ENCODE results near the gene ZNF341. TPM values are rescaled to one million over a fixed set of nuclear protein-coding genes. Genes with fewer than 3 reads are reported as not detected.
A peak's percentile ranks its signal among the peaks of the same experiment; 100 is the strongest.

Gene ZNF341
- total and polyA plus RNA-seq, 9 of the 15 experiments (the other 6 are each of a cell fraction or from before 2014, with no cell fraction given): 0.08 to 2.6 (median 1.0) TPM

DNA sequence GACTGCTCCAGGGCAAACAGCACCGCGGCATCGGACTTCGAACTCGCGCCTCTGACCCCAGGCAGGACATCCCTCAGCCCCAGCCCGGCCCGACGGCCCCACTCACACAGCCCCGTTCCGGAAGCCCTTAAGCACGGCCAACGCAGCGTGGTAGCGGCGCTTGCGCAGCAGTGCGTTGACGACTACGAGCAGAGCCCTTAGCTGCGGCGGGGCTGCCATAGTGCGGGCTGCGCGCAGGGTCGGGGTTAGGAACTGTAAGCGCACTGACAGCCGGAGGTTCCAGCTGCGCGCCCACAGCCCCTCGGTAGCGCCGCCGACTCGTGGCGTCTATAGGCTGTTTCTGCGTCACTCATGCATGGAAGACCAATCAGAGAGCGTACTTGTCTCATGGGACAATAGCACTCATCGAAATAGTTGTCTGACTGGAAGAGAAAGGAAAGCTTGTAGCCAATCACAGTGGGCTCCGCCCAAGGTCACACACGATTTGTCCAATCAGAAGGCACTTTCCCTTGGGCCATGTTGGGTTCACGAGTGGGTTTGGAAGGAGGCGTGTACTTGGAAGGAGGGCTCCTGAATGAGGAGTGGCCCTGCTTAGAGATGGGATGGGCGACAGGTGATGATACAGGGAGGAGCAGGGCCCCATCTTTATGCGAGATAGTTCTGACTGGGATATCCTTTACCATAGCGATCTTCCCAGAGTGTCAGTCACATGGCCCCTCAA lies 11.6 kb upstream of the ZNF341 start, which contains the start of gene PXMP4 (continued):
- TF ChIP-seq, protein P1, sequence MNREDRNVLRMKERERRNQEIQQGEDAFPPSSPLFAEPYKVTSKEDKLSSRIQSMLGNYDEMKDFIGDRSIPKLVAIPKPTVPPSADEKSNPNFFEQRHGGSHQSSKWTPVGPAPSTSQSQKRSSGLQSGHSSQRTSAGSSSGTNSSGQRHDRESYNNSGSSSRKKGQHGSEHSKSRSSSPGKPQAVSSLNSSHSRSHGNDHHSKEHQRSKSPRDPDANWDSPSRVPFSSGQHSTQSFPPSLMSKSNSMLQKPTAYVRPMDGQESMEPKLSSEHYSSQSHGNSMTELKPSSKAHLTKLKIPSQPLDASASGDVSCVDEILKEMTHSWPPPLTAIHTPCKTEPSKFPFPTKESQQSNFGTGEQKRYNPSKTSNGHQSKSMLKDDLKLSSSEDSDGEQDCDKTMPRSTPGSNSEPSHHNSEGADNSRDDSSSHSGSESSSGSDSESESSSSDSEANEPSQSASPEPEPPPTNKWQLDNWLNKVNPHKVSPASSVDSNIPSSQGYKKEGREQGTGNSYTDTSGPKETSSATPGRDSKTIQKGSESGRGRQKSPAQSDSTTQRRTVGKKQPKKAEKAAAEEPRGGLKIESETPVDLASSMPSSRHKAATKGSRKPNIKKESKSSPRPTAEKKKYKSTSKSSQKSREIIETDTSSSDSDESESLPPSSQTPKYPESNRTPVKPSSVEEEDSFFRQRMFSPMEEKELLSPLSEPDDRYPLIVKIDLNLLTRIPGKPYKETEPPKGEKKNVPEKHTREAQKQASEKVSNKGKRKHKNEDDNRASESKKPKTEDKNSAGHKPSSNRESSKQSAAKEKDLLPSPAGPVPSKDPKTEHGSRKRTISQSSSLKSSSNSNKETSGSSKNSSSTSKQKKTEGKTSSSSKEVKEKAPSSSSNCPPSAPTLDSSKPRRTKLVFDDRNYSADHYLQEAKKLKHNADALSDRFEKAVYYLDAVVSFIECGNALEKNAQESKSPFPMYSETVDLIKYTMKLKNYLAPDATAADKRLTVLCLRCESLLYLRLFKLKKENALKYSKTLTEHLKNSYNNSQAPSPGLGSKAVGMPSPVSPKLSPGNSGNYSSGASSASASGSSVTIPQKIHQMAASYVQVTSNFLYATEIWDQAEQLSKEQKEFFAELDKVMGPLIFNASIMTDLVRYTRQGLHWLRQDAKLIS (CRISPR knock-in tag; IDR thresholded peaks at IDR 0.05): 0 out of 2 replicates have a peak, but pooled peaks have one; percentile 23
- TF ChIP-seq, protein P2, sequence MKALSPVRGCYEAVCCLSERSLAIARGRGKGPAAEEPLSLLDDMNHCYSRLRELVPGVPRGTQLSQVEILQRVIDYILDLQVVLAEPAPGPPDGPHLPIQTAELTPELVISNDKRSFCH (CRISPR knock-in tag; IDR thresholded peaks at IDR 0.05): no peak
- TF ChIP-seq, protein P2 (tag; IDR thresholded peaks at IDR 0.05): no peak
- TF ChIP-seq, protein P3, sequence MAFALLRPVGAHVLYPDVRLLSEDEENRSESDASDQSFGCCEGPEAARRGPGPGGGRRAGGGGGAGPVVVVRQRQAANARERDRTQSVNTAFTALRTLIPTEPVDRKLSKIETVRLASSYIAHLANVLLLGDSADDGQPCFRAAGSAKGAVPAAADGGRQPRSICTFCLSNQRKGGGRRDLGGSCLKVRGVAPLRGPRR (CRISPR knock-in tag; IDR thresholded peaks at IDR 0.05): no peak
- no peak for TF ChIP-seq ESRRB (CRISPR knock-in tag; IDR thresholded peaks at IDR 0.05; ENCODE audit: borderline replicate concordance)
- peak; percentile 86 for TF ChIP-seq POLR2G (IDR thresholded peaks at IDR 0.05; ENCODE audit: low read depth, low read length)
- TF ChIP-seq DDX20 (tag; IDR thresholded peaks at IDR 0.05; ENCODE audit: low read depth): no peak
- TF ChIP-seq, protein P4, sequence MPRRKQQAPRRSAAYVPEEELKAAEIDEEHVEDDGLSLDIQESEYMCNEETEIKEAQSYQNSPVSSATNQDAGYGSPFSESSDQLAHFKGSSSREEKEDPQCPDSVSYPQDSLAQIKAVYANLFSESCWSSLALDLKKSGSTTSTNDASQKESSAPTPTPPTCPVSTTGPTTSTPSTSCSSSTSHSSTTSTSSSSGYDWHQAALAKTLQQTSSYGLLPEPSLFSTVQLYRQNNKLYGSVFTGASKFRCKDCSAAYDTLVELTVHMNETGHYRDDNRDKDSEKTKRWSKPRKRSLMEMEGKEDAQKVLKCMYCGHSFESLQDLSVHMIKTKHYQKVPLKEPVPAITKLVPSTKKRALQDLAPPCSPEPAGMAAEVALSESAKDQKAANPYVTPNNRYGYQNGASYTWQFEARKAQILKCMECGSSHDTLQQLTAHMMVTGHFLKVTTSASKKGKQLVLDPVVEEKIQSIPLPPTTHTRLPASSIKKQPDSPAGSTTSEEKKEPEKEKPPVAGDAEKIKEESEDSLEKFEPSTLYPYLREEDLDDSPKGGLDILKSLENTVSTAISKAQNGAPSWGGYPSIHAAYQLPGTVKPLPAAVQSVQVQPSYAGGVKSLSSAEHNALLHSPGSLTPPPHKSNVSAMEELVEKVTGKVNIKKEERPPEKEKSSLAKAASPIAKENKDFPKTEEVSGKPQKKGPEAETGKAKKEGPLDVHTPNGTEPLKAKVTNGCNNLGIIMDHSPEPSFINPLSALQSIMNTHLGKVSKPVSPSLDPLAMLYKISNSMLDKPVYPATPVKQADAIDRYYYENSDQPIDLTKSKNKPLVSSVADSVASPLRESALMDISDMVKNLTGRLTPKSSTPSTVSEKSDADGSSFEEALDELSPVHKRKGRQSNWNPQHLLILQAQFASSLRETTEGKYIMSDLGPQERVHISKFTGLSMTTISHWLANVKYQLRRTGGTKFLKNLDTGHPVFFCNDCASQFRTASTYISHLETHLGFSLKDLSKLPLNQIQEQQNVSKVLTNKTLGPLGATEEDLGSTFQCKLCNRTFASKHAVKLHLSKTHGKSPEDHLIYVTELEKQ (CRISPR knock-in tag; IDR thresholded peaks at IDR 0.05): no peak
- TF ChIP-seq PTRF (tag; IDR thresholded peaks at IDR 0.05): 0 out of 2 replicates have a peak, but pooled peaks have one; percentile 25
- TF ChIP-seq ZNF444 (CRISPR knock-in tag; IDR thresholded peaks at IDR 0.05): no peak
- TF ChIP-seq ZNF77 (CRISPR knock-in tag; IDR thresholded peaks at IDR 0.05): no peak
- no peak for TF ChIP-seq TAL1 (IDR thresholded peaks at IDR 0.05)
- no peak for TF ChIP-seq ZNF584 (CRISPR knock-in tag; IDR thresholded peaks at IDR 0.05; ENCODE audit: low read depth)
- no peak for TF ChIP-seq ELF4 (CRISPR knock-in tag; IDR thresholded peaks at IDR 0.05)
- TF ChIP-seq, protein P5, sequence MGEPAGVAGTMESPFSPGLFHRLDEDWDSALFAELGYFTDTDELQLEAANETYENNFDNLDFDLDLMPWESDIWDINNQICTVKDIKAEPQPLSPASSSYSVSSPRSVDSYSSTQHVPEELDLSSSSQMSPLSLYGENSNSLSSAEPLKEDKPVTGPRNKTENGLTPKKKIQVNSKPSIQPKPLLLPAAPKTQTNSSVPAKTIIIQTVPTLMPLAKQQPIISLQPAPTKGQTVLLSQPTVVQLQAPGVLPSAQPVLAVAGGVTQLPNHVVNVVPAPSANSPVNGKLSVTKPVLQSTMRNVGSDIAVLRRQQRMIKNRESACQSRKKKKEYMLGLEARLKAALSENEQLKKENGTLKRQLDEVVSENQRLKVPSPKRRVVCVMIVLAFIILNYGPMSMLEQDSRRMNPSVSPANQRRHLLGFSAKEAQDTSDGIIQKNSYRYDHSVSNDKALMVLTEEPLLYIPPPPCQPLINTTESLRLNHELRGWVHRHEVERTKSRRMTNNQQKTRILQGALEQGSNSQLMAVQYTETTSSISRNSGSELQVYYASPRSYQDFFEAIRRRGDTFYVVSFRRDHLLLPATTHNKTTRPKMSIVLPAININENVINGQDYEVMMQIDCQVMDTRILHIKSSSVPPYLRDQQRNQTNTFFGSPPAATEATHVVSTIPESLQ (CRISPR knock-in tag; IDR thresholded peaks at IDR 0.05): no peak
- 0 out of 2 replicates have a peak, but pooled peaks have one; percentile 36 for TF ChIP-seq ZNF143 (CRISPR knock-in tag; IDR thresholded peaks at IDR 0.05)
- no peak for TF ChIP-seq ARID1B (IDR thresholded peaks at IDR 0.05)

All from K562 (cell line).